ENCODE data around the gene ARNT2.
"Not testable (repeated sequence)": the region's sequence is repeated elsewhere in the genome, so short reads cannot be mapped to it uniquely, and the experiment has no call there.

The ARNT2 gene

DNA sequence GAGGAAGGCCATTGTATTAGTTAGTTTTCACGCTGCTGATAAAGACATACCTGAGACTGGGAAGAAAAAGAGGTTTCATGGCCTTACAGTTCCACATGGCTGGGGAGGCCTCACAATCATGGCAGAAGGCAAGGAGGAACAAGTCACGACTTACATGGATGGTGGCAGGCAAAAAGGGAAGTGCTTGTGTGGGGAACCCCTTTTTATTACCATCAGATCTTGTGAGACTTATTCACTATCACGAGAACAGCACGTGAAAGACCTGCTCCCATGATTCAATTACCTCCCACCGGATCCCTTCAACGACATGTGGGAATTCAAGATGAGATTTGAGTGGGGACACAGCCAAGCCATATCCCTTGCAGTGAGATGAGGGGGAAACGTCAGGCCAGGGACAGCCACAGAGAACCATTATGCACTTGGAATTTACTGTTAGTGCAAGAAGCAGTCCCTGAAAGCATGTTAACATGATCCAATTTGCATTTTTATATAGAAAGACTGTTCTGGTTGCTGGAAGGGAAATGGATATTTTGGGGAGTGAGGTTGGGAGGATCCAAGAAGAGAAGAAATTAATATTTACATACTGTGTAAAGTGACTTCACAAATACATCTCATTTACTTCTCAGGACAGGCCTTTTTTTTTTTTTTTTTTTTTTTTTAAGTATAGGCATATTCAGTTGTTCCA is 87.1 kb downstream of the ARNT2 start:
- DNase-seq (ENCODE audit: low read depth in 2 of 2): no peak

GRCh38 chr15:80492409-80492808 is 88.2 kb downstream of the ARNT2 start:
- no peak for DNase-seq (ENCODE audit: low read depth in 2 of 2)

DNA sequence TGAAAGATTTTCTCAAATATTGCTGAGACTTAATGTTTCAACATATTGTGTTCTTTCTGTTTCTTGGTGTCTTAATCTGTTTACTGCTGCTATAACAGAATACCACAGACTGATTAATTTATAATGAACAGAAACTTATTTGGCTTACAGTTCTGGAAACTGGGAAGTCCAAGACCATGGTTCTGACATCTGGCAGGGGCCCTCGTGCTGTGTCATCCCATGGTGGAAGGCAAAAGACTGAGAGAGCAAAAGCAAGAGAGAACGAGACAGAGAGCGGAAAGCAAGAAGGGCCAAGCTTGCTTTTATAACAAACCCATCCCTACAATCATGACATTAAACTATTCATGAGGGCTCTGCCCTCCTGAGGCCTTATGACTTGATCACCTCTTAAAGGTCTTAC is 88.7 kb downstream of the ARNT2 start:
- no peak for DNase-seq (ENCODE audit: low read depth in 2 of 2)

- DNase-seq (ENCODE audit: low read depth in 2 of 2): no peak
Measured at GRCh38 chr15:80494351-80494751, 90.2 kb downstream of the ARNT2 start.

DNA sequence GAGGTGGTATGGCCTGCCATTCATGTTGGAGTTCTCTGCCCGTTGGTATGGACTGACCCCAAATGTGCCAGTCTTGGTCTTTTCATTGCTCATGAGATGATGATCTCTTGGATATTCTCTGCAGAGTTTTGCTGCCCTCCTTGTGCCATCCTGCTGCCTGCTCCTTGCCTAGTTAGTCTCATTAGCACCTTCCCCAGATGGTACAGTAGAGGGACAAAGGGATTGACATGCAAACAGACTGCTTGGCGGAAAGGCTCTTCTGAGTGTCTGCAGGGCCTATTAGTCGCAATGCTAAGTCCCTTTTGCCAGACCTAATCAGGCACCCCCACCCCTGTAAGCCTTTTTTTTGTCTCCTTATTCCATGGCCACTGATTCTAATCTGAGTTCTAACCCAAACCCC is 90.6 kb downstream of the ARNT2 start:
- no peak for DNase-seq (ENCODE audit: low read depth in 2 of 2)

- no peak for DNase-seq (ENCODE audit: low read depth in 2 of 2)
Measured at GRCh38 chr15:80495401-80495942, 91.3 kb downstream of the ARNT2 start.

GRCh38 chr15:80496096-80496495 is 91.9 kb downstream of the ARNT2 start:
- no peak for DNase-seq (ENCODE audit: low read depth in 2 of 2)

- no peak for DNase-seq (ENCODE audit: low read depth in 2 of 2)
Measured at GRCh38 chr15:80497221-80497620, 93.0 kb downstream of the ARNT2 start.

- no peak for DNase-seq (ENCODE audit: low read depth in 2 of 2)
Measured at GRCh38 chr15:80498652-80499051, 94.5 kb downstream of the ARNT2 start.

- no peak for DNase-seq (ENCODE audit: low read depth in 2 of 2)
Measured at GRCh38 chr15:80500021-80500420, 95.8 kb downstream of the ARNT2 start.

- no peak for DNase-seq (ENCODE audit: low read depth in 2 of 2)
Measured at GRCh38 chr15:80501476-80501875, 97.3 kb downstream of the ARNT2 start.

DNA sequence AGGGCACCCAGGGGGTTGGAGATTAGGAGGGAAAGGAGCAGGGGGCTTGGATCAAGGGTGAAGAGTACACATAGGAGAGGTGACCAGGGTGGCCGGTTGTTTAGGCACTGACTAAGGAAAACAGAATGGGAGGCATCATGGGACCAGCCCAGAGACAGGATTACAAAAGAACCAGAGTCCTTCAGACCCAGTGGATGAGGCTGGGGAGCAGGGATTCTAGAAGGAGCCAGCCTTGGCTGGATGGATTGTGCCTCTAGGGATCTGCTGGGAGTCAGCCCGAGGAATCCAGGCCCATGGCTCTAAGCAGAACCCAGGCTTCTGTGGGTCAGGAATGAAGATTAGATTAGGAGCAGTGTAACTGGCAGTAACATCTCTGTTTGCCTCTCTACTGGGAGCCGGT is 98.6 kb downstream of the ARNT2 start:
- DNase-seq (ENCODE audit: low read depth in 2 of 2): no peak

- DNase-seq (ENCODE audit: low read depth in 2 of 2): no peak
Measured at GRCh38 chr15:80503319-80503952, 99.3 kb downstream of the ARNT2 start.

GRCh38 chr15:80504931-80505330 is 100.7 kb downstream of the ARNT2 start:
- DNase-seq (ENCODE audit: low read depth in 2 of 2): no peak

GRCh38 chr15:80506286-80506893 is 102.2 kb downstream of the ARNT2 start:
- no peak for DNase-seq (ENCODE audit: low read depth in 2 of 2)

GRCh38 chr15:80507131-80507530 is 102.9 kb downstream of the ARNT2 start:
- DNase-seq (ENCODE audit: low read depth in 2 of 2): no peak

- no peak for DNase-seq (ENCODE audit: low read depth in 2 of 2)
Measured at GRCh38 chr15:80507638-80508316, 103.6 kb downstream of the ARNT2 start.

DNA sequence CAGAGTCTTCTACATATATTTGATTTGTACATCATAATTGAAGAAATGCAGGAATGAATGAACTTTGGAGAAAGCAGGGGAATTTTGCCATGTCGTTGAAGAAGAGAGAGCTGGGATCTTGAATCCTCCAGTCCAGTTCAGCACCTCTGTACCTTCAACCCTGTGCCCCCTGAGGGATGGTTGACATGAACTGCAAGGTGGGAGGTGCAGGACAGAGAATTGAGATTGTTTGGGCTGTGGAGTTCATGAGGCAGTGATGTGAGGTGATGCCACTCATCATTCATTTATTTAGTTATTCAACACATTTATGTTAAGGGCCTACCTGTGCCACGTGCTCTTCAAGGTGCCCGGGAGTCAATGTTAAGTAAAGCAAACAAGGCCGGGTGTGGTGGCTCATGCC is 104.6 kb downstream of the ARNT2 start:
- no peak for DNase-seq (ENCODE audit: low read depth in 2 of 2)

DNA sequence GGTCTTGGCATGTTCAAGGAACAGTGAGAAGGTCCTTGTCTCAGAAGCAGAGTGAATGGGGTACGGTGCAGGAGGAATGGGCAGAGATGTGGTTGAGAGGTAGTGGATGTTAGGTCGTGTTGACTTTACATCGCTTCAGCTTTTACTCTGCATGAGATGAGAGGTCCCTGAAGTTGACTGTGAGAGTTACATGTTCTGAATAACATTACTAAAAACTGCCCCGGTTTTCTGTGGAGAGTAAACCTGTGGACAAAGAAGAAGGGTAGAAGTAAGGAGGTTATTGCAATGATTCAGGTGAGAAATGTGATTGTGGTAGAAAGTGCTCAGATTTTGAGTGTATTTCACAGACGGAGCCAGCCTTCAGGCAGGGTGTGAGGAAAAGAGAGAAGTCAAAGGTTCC is 105.6 kb downstream of the ARNT2 start:
- DNase-seq (ENCODE audit: low read depth in 2 of 2): no peak

- not testable (repeated sequence) for DNase-seq (ENCODE audit: low read depth in 2 of 2)
Measured at GRCh38 chr15:80510985-80511384, 106.8 kb downstream of the ARNT2 start.

GRCh38 chr15:80512726-80513660 is 108.8 kb downstream of the ARNT2 start:
- DNase-seq (ENCODE audit: low read depth in 2 of 2): no peak
